ENCODE measurements around the gene TCFL5.
A peak's percentile ranks its signal among the peaks of the same experiment; 100 is the strongest.

TCFL5 gene

DNA sequence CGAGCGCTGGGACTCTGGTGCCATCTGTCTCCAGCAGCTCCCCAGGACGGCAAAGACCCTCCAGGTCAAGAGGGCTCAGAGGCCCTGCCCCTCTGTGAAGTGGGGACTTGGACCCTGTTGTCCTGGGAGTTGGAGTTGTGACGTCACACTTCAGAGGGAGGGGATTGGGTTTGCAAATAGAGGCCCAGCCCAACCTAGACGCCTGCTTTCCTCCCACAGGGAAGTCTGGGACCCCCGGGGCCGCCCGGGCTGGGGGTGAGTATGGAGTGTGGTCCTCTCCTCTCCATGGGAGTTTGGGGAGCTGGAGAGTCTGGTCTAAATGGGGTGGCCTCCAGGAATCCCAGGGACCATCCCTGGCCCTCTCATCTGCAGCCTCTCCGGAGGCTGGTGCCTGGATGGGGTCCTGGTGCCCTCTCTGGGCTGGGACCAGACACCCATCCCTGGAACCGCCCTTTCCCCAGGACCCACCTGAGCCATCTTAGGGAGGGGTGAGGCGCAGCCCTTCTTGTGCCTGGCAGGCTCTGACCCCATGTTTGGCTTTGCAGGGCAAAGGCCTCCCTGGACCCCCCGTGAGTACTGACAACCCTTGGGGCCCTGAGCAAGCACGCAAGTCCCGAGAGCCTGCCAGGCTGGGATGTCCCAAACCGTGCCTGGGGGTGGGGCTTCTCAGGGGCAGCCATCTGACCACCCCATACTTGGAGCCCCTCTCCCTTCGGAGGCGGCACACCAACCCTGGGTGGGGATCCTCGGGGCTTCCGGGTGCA is 40.5 kb downstream of the TCFL5 start:
- DNase-seq = no peak

GRCh38 chr20:62820208-62820961 is 41.2 kb downstream of the TCFL5 start:
- no peak for DNase-seq

GRCh38 chr20:62819494-62820174 is 42.0 kb downstream of the TCFL5 start:
- DNase-seq = no peak

DNA sequence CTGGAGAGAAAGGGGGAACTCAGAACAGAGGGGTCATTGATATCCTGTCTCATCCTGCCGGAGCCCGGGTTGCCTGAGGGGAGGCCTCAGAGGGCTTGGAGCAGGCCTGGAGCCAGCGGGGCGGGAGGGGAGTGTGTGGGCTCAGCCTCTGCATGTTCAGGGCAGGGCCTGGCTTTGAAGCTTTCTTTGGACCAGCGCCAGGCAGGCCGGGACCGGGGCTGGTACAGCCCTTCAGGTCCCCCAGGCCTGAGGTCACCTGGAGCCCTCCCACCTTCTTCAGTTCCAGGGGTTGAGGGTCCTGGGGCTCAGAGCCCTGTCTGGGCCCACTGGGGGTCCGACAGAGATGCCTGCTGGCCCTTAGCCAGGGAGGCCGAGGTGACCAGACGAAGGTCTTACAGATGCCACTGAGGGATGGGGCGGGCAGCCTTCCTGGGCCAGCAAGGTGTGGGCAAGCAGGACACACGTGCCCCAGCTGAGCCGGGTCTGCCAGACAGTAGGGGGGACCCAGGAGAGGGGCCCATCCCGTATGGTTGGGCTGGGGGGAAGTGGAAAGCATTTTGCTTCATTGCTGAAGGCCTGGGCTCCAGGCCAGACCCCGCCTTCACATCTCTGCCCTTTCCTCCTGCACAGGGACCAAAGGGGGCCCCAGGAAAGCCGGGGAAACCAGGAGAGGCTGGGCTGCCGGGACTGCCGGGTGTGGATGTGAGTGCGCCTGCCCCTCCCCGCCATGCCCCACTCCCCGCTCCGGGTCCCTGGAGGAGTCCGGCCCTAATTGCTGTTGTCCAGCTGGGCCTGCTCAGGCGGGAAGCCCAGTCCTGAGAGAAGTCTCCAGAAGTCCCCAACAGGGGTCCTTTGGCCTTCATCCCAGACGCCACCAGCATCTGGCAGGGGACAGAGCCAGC is 42.8 kb downstream of the TCFL5 start:
- no peak for DNase-seq

GRCh38 chr20:62817975-62818591 is 43.5 kb downstream of the TCFL5 start:
- no peak for DNase-seq

GRCh38 chr20:62816884-62817873 is 44.4 kb downstream of the TCFL5 start, which contains the start of gene COL9A3:
TSS of gene COL9A3 (plus strand) at chr20:62817050. CDS start at chr20:62817065, 15 bp downstream.
- DNase-seq = no peak

- DNase-seq = no peak
Measured at GRCh38 chr20:62816031-62816883, 45.4 kb downstream of the TCFL5 start.

GRCh38 chr20:62815066-62815991 is 46.3 kb downstream of the TCFL5 start:
- peak; percentile 63 for DNase-seq

GRCh38 chr20:62814709-62815065 is 46.9 kb downstream of the TCFL5 start:
- no peak for DNase-seq

DNA sequence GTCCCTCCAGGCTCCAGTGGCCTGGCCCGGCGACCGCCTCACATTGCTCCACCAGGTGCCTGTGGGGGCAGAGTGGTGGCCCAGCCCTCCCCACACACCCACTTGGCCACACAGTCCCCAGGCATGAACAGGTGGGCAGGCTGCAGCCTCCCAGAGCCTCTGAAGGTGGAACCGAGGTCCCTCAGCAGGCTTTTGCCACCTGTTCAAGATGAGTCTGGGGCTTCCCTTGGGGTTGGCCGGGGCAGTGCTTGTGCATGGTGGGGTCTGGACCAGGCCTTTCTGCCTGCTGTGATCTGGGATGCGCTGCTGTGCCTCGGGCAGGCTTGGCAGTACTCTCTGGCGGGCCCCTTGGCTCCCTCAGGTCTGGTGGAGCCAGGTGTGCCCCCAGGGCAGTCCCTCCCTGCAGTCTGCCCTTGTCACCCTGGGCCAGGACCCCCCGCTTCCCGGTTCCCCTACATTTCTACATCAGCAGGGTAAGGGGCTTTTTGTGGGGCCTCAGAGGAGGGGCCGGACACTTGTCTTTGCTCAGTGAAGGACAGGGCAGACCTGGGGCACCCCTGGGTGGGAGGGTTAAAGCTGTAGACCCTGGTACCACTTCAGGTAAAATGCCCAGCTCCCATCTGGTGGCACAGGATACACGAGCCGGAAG is 47.4 kb downstream of the TCFL5 start:
- DNase-seq = no peak

- no peak for DNase-seq
Measured at GRCh38 chr20:62813588-62813987, 48.0 kb downstream of the TCFL5 start.

- no peak for DNase-seq
Measured at GRCh38 chr20:62812907-62813200, 48.8 kb downstream of the TCFL5 start.

DNA sequence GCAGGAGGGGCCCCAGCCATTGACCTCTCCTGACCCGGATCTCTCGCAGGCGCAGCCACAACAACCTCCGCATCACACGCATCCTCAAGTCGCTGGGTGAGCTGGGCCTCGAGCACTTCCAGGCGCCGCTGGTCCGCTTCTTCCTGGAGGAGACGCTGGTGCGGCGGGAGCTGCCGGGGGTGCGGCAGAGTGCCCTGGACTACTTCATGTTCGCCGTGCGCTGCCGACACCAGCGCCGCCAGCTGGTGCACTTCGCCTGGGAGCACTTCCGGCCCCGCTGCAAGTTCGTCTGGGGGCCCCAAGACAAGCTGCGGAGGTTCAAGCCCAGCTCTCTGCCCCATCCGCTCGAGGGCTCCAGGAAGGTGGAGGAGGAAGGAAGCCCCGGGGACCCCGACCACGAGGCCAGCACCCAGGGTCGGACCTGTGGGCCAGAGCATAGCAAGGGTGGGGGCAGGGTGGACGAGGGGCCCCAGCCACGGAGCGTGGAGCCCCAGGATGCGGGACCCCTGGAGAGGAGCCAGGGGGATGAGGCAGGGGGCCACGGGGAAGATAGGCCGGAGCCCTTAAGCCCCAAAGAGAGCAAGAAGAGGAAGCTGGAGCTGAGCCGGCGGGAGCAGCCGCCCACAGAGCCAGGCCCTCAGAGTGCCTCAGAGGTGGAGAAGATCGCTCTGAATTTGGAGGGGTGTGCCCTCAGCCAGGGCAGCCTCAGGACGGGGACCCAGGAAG is 49.3 kb downstream of the TCFL5 start:
- no peak for DNase-seq

GRCh38 chr20:62811720-62812119 is 49.9 kb downstream of the TCFL5 start:
- no peak for DNase-seq

GRCh38 chr20:62811320-62811719 is 50.3 kb downstream of the TCFL5 start:
- no peak for DNase-seq

- no peak for DNase-seq
Measured at GRCh38 chr20:62809530-62810428, 51.8 kb downstream of the TCFL5 start.

All from NCI-H82 (cell line).